Left ventricle myocardium inferior (tissue), 1 donor: ENCODE results near the gene HIRIP3. TPM values are rescaled to one million over a fixed set of nuclear protein-coding genes. Genes with fewer than 3 reads are reported as not detected.

Experiments
- DNase-seq: peaks from one replicate; pipeline ENCODE4 v3.0.0-alpha.2; 2020
- H3K27ac ChIP-seq: fragments of 200-600 bp; replicated peaks from 2 replicates; pipeline ENCODE4 v1.8.0; 2021
- H3K27me3 ChIP-seq: fragments of 200-600 bp; 2 replicates; pipeline ENCODE4 v1.8.0; 2021; ENCODE audit warnings: low read depth
- H3K36me3 ChIP-seq: fragments of 200-600 bp; 2 replicates; pipeline ENCODE4 v1.8.0; 2021
- H3K4me1 ChIP-seq: fragments of 200-600 bp; 2 replicates; pipeline ENCODE4 v1.8.0; 2021
- H3K4me3 ChIP-seq: fragments of 200-600 bp; 2 replicates; pipeline ENCODE4 v1.8.0; 2021; ENCODE audit warnings: mild to moderate bottlenecking, moderate library complexity
- H3K9me3 ChIP-seq: fragments of 200-600 bp; replicated peaks from 2 replicates; pipeline ENCODE4 v1.8.0; 2021
- CTCF ChIP-seq: fragments of 200-600 bp; IDR thresholded peaks from 2 replicates; pipeline ENCODE4 v1.8.0; 2021; ENCODE audit warnings: antibody characterized with exemption, mild to moderate bottlenecking, borderline replicate concordance
- intact Hi-C: fragments of 100-400 bp; cut with micrococcal nuclease; formaldehyde crosslinking; loops from one replicate; pipeline ENCODE4 v1.11.0; 2022
- total RNA-seq: library from RNA; stranded (reverse); fragmentation: NEBNext Ultra II Directional; extraction: Animal tissue kit (Norgen Biotek cat#: 25700); gene quantifications from one replicate; pipeline ENCODE4 v1.2.1, GENCODE V29; 2021
- donor health status: DM: no; HTN: yes; CAD: no; lungs with severe emphysema.

HIRIP3 gene
- total RNA-seq, 1 donor from 2014 or later = 18.8 TPM

GRCh38 chr16:29988346-29989075 lies 6.9 kb downstream of the HIRIP3 start:
- Histone ChIP-seq H3K9me3 (no peaks in the 10 kb centered on the region), H3K4me1 (peaks cover 12% of the 10 kb centered on the region), H3K4me3 (no peak overlapping the region), H3K27ac (no peak overlapping the region), H3K36me3 (peaks cover 100% of the 10 kb centered on the region), H3K27me3 (no peaks in the 10 kb centered on the region)
- no peak for TF ChIP-seq CTCF
- DNase-seq = no peak
- intact Hi-C loops = no loop called here

GRCh38 chr16:29987371-29988085 lies 7.9 kb downstream of the HIRIP3 start:
- intact Hi-C loops = no loop called here
- no peaks in the 10 kb centered on the region for H3K27me3 ChIP-seq
- no peak for TF ChIP-seq CTCF
- no peak for DNase-seq
- H3K9me3 ChIP-seq = no peaks in the 10 kb centered on the region
- H3K4me1 ChIP-seq = peaks cover 8% of the 10 kb centered on the region
- no peak overlapping the region for H3K27ac ChIP-seq
- no peak overlapping the region for H3K4me3 ChIP-seq
- H3K36me3 ChIP-seq = peaks cover 100% of the 10 kb centered on the region

GRCh38 chr16:29986931-29987330 lies 8.5 kb downstream of the HIRIP3 start:
- intact Hi-C loops = no loop called here
- H3K9me3 ChIP-seq = no peaks in the 10 kb centered on the region
- H3K4me3 ChIP-seq = no peak overlapping the region
- H3K27me3 ChIP-seq = no peaks in the 10 kb centered on the region
- H3K4me1 ChIP-seq = peaks cover 6% of the 10 kb centered on the region
- no peak for DNase-seq
- no peak for TF ChIP-seq CTCF
- H3K27ac ChIP-seq = no peak overlapping the region
- H3K36me3 ChIP-seq = peaks cover 100% of the 10 kb centered on the region

GRCh38 chr16:29986231-29986630 lies 9.2 kb downstream of the HIRIP3 start:
- Histone ChIP-seq H3K4me1 (peaks cover 8% of the 10 kb centered on the region), H3K36me3 (peaks cover 100% of the 10 kb centered on the region), H3K27me3 (no peaks in the 10 kb centered on the region), H3K27ac (no peak overlapping the region), H3K4me3 (no peak overlapping the region), H3K9me3 (no peaks in the 10 kb centered on the region)
- no peak for TF ChIP-seq CTCF
- DNase-seq = no peak
- intact Hi-C loops = no loop called here

- Histone ChIP-seq H3K36me3 (peaks cover 100% of the 10 kb centered on the region), H3K4me3 (no peak overlapping the region), H3K9me3 (no peaks in the 10 kb centered on the region), H3K27ac (no peak overlapping the region), H3K4me1 (peaks cover 11% of the 10 kb centered on the region), H3K27me3 (no peaks in the 10 kb centered on the region)
- intact Hi-C loops = no loop called here
- no peak for TF ChIP-seq CTCF
- no peak for DNase-seq
Measured at GRCh38 chr16:29985271-29985811, 10.1 kb downstream of the HIRIP3 start.
